GM12878 (cell line): ENCODE data around the gene KIAA1328. TPM values are rescaled to one million over a fixed set of nuclear protein-coding genes. Genes with fewer than 3 reads are reported as not detected.

Experiments
- ATAC-seq: fragments of 200-7000 bp; cut with Tn5 transposase; 3 replicates; pipeline ENCODE4 v1.9.1; 2020; ENCODE audit warnings: mild to moderate bottlenecking, moderate library complexity
- BruUV-seq: library from RNA; stranded (reverse); fragments of 400-500 nt; replicated peaks from 2 replicates; lab custom pipeline; 2021; lab: Mats Ljungman, UMichigan
- CTCF ChIA-PET: fragments of 300-600 bp; sonication (Branson Sonifier 250); formaldehyde crosslinking; extraction: SDS; loops from one replicate; lab custom pipeline; 2021; ENCODE audit warnings: inconsistent platforms; lab: Yijun Ruan, JAX
- POLR2A ChIA-PET: fragments of 350-600 bp; formaldehyde crosslinking; extraction: SDS; loops from one replicate; lab custom pipeline; 2021; ENCODE audit warnings: inconsistent platforms; lab: Charles Lee
- RAD21 ChIA-PET: fragments of 300-600 bp; sonication (Branson Sonifier 250); formaldehyde crosslinking; loops from one replicate; lab custom pipeline; 2023; ENCODE audit warnings: antibody characterized with exemption; ENCODE audit not compliant: unreplicated experiment; lab: Charles Lee
- SMC1A ChIA-PET: fragments of 300-600 bp; sonication (Branson Sonifier 250); formaldehyde crosslinking; loops from one replicate; lab custom pipeline; 2023; ENCODE audit not compliant: unreplicated experiment, uncharacterized antibody; lab: Charles Lee
- DNase-seq: peaks from one replicate; pipeline ENCODE4 v3.0.0-alpha.2; 2011; ENCODE audit warnings: low read depth, low spot score
- FAIRE-seq: peaks from 3 replicates; lab custom pipeline; 2011; peaks lifted over from hg19 to GRCh38; lab: Jason Lieb, UNC
- H2AFZ ChIP-seq: 2 replicates; pipeline ENCODE4 v1.6.0; 2011; ENCODE audit warnings: low read depth, low read length, control low read depth; ENCODE audit not compliant: control insufficient read depth
- H3K27ac ChIP-seq: 2 replicates; pipeline ENCODE4 v1.5.1; 2011; ENCODE audit warnings: control low read depth; ENCODE audit not compliant: control insufficient read depth, insufficient read depth
- H3K27me3 ChIP-seq, 2 experiments: replicated peaks in 1 of 2; 2 replicates each; pipeline versions ENCODE4 v1.6.0 to v1.6.1; 2011; ENCODE audit warnings: low read length in 1 of 2; ENCODE audit not compliant: control insufficient read depth in 2 of 2, insufficient read depth in 2 of 2
- H3K36me3 ChIP-seq, 2 experiments: 2 replicates each; pipeline ENCODE4 v1.5.1; 2011; ENCODE audit warnings: low read length in 1 of 2; ENCODE audit not compliant: control insufficient read depth in 2 of 2, insufficient read depth in 2 of 2
- H3K4me1 ChIP-seq: 2 replicates; pipeline ENCODE4 v1.6.1; 2011; ENCODE audit warnings: mild to moderate bottlenecking, low read length, moderate library complexity, mixed read lengths; ENCODE audit not compliant: control insufficient read depth, insufficient read depth
- H3K4me2 ChIP-seq: 2 replicates; pipeline ENCODE4 v1.6.0; 2011; ENCODE audit warnings: control low read depth; ENCODE audit not compliant: control insufficient read depth, insufficient read depth
- H3K4me3 ChIP-seq: fragments of 200-600 bp; sonication (generic); 2 replicates; pipeline ENCODE4 v1.5.1; 2016
- H3K79me2 ChIP-seq: 2 replicates; pipeline ENCODE4 v1.6.0; 2011; ENCODE audit warnings: low read length; ENCODE audit not compliant: control insufficient read depth, insufficient read depth
- H3K9ac ChIP-seq: 2 replicates; pipeline ENCODE4 v1.8.0; 2011; ENCODE audit warnings: low read length, control low read depth, mixed read lengths; ENCODE audit not compliant: control insufficient read depth, insufficient read depth
- H3K9me3 ChIP-seq: replicated peaks from 3 replicates; pipeline ENCODE4 v1.5.1; 2011; ENCODE audit warnings: mild to moderate bottlenecking, low read length; ENCODE audit not compliant: control insufficient read depth, insufficient read depth
- H4K20me1 ChIP-seq: 2 replicates; pipeline ENCODE4 v1.6.0; 2011; ENCODE audit not compliant: control insufficient read depth, insufficient read depth
- ATF3 ChIP-seq: IDR thresholded peaks from 2 replicates; pipeline ENCODE4 v1.6.1; 2011; ENCODE audit warnings: low read depth, mild to moderate bottlenecking, low read length, moderate library complexity, borderline replicate concordance; ENCODE audit errors: extremely low read depth
- BCL3 ChIP-seq: IDR thresholded peaks from 2 replicates; pipeline ENCODE4 v1.6.1; 2011; ENCODE audit warnings: borderline replicate concordance, low read depth, mild to moderate bottlenecking, moderate library complexity, low read length; ENCODE audit not compliant: insufficient read depth, poor library complexity, severe bottlenecking
- BCLAF1 ChIP-seq: fragments of 450-650 bp; IDR thresholded peaks from 2 replicates; pipeline ENCODE4 v1.6.1; 2017; ENCODE audit warnings: antibody characterized with exemption, mild to moderate bottlenecking, moderate library complexity
- NKRF ChIP-seq: fragments of 450-650 bp; conservative IDR thresholded peaks from 2 replicates; pipeline ENCODE4 v1.6.1; 2017; ENCODE audit warnings: mild to moderate bottlenecking, moderate library complexity
- ZBTB4 ChIP-seq: fragments of 450-650 bp; formaldehyde crosslinking; IDR thresholded peaks from 2 replicates; pipeline ENCODE4 v1.4.0; 2022; ENCODE audit warnings: mild to moderate bottlenecking, moderate library complexity
- ZBTB40 ChIP-seq: fragments of 450-650 bp; IDR thresholded peaks from 2 replicates; pipeline ENCODE4 v1.6.1; 2016; ENCODE audit warnings: mild to moderate bottlenecking, moderate library complexity, borderline replicate concordance
- WGBS: methylation state at CpG from one replicate; pipeline ENCODE4 v1.1.6; 2016; ENCODE audit warnings: low lambda C conversion rate; ENCODE audit not compliant: insufficient replicate concordance, insufficient coverage; ENCODE audit errors: missing lambda C conversion rate; 5-methylcytosine and 5-hydroxymethylcytosine counted together
- in situ Hi-C: fragments of 300-500 bp; cut with MboI; formaldehyde crosslinking; loops from 9 replicates; pipeline ENCODE4 v1.14.3; 2018; ENCODE audit warnings: mixed read lengths
- intact Hi-C: fragments of 100-400 bp; cut with micrococcal nuclease; formaldehyde crosslinking; loops from one replicate; pipeline ENCODE4 v1.14.2; 2022; ENCODE audit not compliant: unreplicated experiment
- polyA plus RNA-seq, 11 experiments: library from polyadenylated mRNA; depleted of rRNA in 4 of 11; unstranded in 6 of 11; stranded (reverse) in 5 of 11; fragments of >200 nt; fragmentation: Nextera tagmentation in 4 of 11; fragmentation: Illumina TruSeq in 1 of 11; extraction: Ambion mirVana in 4 of 11; extraction: Trizol in 1 of 11; gene quantifications; 1 replicate in 1 of 11; 2 replicates in 10 of 11; pipeline versions ENCODE4 v1.2.1 to v1.2.3, GENCODE V29; 2011 to 2016; ENCODE audit warnings: inconsistent platforms in 2 of 11, missing spikeins in 2 of 11, low read depth in 1 of 11
- total RNA-seq, 4 experiments: library from RNA; depleted of rRNA in 3 of 4; stranded (reverse); fragments of >200 nt in 3 of 4; fragmentation: Illumina TruSeq in 1 of 4; extraction: Trizol in 1 of 4; gene quantifications; 2 replicates each; pipeline versions ENCODE4 v1.2.1 to v1.2.3, GENCODE V29; 2013 to 2021

Gene KIAA1328
- total and polyA plus RNA-seq, 10 of the 15 experiments (the other 5 are each of a cell fraction or from before 2014, with no cell fraction given): 3.1 to 7.1 (median 4.6) TPM

- DNase-seq: no peak
- no peak overlapping the region for H3K27ac ChIP-seq
- H3K4me2 ChIP-seq: no peak overlapping the region
- WGBS: 0% methylated on average over 4 of the region's 4 CpGs
- no peaks in the 10 kb centered on the region for H3K36me3 ChIP-seq
- no peaks in the 10 kb centered on the region for H3K27me3 ChIP-seq
- RAD21 ChIA-PET: no interaction called here
- in situ Hi-C loops (no loop called here), intact Hi-C loops (no loop called here)
- no peak overlapping the region for H3K4me3 ChIP-seq
- H2AFZ ChIP-seq: no peak overlapping the region
- H3K4me1 ChIP-seq: no peaks in the 10 kb centered on the region
- CTCF ChIA-PET: no interaction called here
- SMC1A ChIA-PET: no interaction called here
- POLR2A ChIA-PET: no interaction called here
- peak; percentile 44 for FAIRE-seq
- no peaks in the 10 kb centered on the region for H4K20me1 ChIP-seq
- ATAC-seq: peak; percentile 41
- peaks cover 2% of the 10 kb centered on the region; the same call in 1 of the 3 replicates for H3K9me3 ChIP-seq
- H3K9ac ChIP-seq: no peak overlapping the region
- BruUV-seq: no TSS peak
- no peaks in the 10 kb centered on the region for H3K79me2 ChIP-seq
- TF ChIP-seq ZBTB4 (CRISPR knock-in tag): no peak
- no peak for TF ChIP-seq ATF3
- TF ChIP-seq BCLAF1: no peak
- no peak for TF ChIP-seq NKRF
- TF ChIP-seq BCL3: no peak
- TF ChIP-seq ZBTB40: no peak
Measured at GRCh38 chr18:37135177-37135576, 306.2 kb downstream of the KIAA1328 start.
